SU-DHL-6 (cell line): ENCODE results near the gene ZNF804B.

Source experiments
- CTCF ChIP-seq: fragments of 200-600 bp; sonication (generic); IDR thresholded peaks from one replicate; pipeline ENCODE4 v1.5.1; 2017; ENCODE audit warnings: antibody characterized with exemption, mild to moderate bottlenecking, low read length, moderate library complexity; ENCODE audit not compliant: insufficient read depth, poor library complexity, severe bottlenecking
- EZH2phosphoT487 ChIP-seq: fragments of 200-600 bp; sonication (generic), shearing (Covaris generic); conservative IDR thresholded peaks from 2 replicates; pipeline ENCODE4 v1.6.1; 2018; ENCODE audit warnings: mild to moderate bottlenecking, antibody characterized with exemption, low read length, moderate library complexity, mixed read lengths

GRCh38 chr7:89041240-89041639 is 281.7 kb downstream of the ZNF804B start:
- TF ChIP-seq CTCF (no peak), EZH2phosphoT487 (no peak)
